Skeletal muscle cell (primary cell): ENCODE results near the gene PIEZO2.
A peak's percentile ranks its signal among the peaks of the same experiment; 100 is the strongest.
"Not testable (repeated sequence)": the region's sequence is repeated elsewhere in the genome, so short reads cannot be mapped to it uniquely, and the experiment has no call there.

ENCODE experiments used
- DNase-seq: peaks from one replicate; pipeline ENCODE4 v3.0.0-alpha.2; 2010; ENCODE audit warnings: low read depth
- H3K4me3 ChIP-seq: 2 replicates; pipeline ENCODE4 v1.5.1; 2011; ENCODE audit warnings: low read depth, mild to moderate bottlenecking, control low read depth, low read length, moderate library complexity

PIEZO2 gene

GRCh38 chr18:10950080-10950875, 199.1 kb downstream of the PIEZO2 start:
- no peak for DNase-seq
- no peak overlapping the region for H3K4me3 ChIP-seq

GRCh38 chr18:10949655-10950054, 199.7 kb downstream of the PIEZO2 start:
- DNase-seq, result no peak
- H3K4me3 ChIP-seq, result no peak overlapping the region

GRCh38 chr18:10948421-10948820, 200.9 kb downstream of the PIEZO2 start:
- H3K4me3 ChIP-seq, result no peak overlapping the region
- DNase-seq, result no peak

GRCh38 chr18:10946058-10946457, 203.3 kb downstream of the PIEZO2 start:
- H3K4me3 ChIP-seq, result no peak overlapping the region
- DNase-seq, result no peak

DNA sequence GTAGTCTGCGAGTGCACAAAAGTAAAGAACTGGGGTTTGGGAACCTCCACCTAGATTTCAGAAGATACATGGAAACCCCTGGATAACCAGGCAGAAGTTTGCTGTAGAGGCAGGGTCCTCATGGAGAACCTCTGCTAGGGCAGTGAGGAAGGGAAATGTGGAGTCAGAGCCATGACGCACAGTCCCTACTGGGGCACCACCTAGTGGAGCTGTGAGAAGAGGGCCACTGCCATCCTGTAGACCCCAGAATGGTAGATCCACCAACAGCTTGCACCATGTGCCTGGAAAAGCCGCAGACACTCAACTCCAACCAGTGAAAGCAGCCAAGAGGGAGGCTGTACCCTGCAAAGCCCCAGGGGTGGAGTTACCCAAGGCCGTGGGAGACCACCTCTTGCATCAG, 206.4 kb downstream of the PIEZO2 start:
- no peak for DNase-seq
- H3K4me3 ChIP-seq, result no peak overlapping the region

- no peak overlapping the region for H3K4me3 ChIP-seq
- no peak for DNase-seq
These were observed 209.5 kb downstream of the PIEZO2 start for GRCh38 chr18:10939822-10940221.

DNA sequence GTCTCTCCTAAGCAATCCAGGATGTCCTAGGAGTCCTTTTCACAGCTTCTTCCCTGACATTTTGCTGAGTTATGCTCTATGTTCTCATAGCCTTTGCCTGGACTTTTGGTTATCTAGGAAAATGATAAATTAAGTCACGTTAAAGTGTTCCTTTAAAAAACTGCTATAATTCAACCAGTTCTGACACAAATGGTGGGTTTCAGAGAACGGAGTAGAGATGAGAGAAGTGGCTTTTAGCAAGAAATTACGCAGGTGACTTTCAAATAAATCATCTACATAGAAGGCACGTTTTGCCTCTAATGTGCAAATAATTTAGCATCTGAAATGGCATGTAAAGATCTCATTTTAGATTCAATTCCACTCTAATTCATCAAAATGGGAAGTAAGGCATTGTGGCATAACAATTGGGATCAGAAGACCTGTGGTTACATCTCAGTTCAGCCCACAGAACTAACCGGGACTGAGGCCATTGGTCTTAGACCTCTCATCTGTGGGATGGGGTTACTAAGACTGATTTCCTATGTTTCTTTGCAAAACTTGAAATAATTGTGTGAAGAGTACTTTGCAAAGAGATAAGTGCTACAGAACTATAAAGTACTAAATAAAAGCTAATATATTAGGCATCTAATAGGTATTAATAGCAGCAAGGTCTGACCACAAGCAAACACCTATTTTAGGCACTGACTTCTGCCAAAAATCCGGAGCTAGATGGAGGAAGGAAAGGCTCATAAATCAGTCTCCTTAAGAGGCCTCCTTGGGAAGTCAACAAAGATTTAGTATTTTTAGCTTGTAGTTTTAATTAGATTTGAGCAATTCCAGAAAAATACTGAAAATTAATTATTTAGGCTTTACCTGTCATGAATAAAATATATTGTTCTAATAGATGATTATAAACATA, 211.4 kb downstream of the PIEZO2 start:
- no peak for DNase-seq
- H3K4me3 ChIP-seq, result no peak overlapping the region

DNA sequence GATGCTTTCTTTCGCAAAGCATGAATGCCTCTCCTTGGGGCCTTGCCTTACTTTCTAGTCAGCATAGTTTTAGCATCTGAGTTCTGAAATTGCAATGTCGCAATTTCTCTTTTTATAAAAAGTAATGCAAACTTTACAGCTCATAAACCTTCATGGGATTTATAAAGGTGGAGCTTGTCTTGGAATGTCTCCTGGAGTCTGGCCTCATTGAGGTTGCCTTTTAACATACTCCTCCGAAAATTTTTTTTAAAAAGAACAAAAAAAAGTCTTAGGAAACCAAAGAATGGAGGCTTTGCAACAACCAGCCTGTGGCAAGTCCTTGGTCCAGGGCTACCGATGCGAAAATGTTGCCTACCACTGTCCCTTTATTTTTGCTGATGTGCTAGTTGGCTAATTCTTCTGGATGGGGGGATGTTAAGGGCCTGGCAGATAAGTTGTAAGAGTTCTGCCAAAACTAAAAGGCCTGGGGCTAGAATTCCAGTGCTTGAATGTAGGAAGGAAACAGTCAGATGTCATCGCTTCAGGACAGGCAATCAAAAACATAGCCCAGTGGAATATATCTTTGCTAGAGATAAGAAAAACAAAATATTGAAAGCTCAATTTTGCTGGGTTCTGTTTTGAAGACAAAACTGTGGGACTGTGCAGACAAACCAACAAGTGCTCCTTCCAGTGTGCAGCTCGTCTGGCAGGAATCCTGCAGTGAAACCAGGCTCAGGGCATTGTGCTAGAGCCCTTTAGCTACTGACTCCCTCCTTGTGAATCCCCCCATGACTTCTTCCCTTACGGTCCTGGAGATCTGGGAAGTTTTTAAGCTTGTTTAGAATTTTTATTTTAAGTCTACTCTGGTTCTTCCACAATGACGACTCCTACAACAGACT, 213.0 kb downstream of the PIEZO2 start:
- no peak for DNase-seq
- H3K4me3 ChIP-seq, result no peak overlapping the region

- no peak overlapping the region for H3K4me3 ChIP-seq
- no peak for DNase-seq
These were observed 213.8 kb downstream of the PIEZO2 start for GRCh38 chr18:10935588-10935987.

DNA sequence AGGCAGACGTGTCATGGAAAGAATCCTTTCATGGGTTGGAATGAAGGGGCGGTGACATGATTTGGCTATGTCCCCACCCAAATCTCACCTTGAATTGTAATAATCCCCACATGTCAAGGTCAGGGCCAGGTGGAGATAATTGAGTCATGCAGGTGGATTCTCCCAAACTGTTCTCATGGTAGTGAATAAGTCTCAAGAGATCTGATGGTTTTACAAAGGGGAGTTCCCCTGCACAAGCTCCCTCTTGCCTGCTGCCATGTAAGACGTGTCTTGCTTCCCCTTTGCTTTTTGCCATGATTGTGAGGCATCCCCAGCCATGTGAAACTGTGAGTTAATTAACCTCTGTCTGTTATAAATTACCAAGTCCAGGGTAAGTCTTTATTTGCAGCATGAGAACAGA, 215.7 kb downstream of the PIEZO2 start:
- not testable (repeated sequence) for DNase-seq, H3K4me3 ChIP-seq

DNA sequence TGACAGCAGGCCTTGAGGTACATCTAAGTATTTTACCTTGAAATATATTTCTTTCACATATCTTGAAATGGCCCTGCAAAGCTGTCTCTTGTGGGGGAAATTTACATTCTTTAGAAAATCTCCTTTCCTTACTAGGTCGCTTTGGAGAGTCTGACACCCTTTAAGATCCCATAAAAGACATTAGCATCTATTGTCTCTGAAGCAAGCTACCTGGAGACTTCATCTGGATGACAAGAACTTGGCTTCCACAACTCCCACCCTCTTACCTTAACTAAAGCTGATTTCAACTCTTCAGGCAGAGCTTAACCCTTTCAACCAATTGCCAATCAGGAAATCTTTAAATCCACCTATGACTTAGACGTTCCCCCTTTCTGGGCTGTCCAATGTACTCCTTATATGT, 219.3 kb downstream of the PIEZO2 start:
- no peak overlapping the region for H3K4me3 ChIP-seq
- DNase-seq, result no peak

DNA sequence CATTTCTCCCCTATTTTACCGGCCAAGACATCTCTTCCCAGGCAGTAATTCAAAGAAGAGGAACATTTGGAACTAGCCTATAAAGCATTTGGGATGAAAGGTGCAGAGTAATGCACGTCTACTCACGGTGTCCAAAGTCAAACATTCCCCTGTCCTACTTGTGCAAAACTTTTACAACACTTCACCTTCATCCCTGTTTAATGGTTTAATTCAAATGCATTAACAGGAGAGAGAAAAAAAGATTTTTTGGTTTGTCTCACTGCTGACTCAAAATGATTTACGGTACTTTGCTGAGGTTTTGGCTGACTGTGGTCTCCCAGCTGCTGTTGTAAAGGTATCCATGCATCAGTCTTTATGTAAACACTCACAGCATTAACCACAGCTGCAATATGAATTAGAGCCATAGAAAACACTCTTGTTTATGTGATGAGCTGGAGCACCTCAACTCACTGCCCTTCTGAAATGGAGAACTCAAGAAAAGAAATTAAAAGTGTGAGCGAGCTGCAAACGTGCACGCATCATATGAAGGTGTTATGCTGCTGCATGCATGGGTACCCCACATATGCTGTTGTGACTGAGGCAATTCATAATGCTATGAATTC, 220.5 kb downstream of the PIEZO2 start:
- peak; percentile 73 for DNase-seq

DNA sequence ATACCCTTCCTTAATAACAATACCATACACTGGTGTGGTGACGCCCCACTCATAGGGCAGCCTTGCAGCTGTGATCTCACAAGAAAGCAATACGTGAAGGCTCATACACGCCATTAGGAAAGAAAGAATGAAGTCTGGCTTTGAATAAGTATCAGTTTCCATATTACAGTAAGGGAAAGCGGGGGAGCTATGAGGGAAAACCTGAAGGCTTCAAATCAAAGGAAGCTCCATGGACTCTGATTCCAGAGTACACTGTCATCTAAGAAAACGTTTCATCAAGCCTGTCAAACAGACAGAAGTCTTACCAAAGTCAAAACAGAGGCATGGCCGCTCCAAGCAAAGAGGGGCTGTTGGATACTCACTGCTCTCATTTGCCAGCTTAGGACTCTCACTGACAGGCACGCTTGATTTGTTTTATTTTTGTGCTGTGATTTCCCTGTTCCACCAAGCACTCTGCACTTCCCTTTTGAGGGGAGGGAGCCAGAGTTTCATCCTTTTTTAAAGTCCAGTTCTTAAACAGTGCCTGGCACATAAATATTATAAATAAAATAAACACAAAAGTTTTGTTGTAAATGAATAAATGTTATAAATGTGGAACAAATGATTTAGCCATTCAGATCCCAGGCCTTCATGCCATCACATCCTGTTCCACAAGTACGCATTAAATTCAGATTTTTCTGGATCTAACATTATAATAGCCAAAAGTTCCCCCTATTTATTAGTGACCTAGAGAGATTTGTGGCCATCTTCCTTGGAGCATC, 221.2 kb downstream of the PIEZO2 start:
- no peak for DNase-seq
- no peak overlapping the region for H3K4me3 ChIP-seq

More for the DNA sequence above, 220.5 kb downstream of the PIEZO2 start:
- H3K4me3 ChIP-seq, result no peak overlapping the region

- peak; percentile 41 for DNase-seq
- peak overlapping the region; percentile 13 for H3K4me3 ChIP-seq
These were observed 221.9 kb downstream of the PIEZO2 start for GRCh38 chr18:10927286-10927992.

DNA sequence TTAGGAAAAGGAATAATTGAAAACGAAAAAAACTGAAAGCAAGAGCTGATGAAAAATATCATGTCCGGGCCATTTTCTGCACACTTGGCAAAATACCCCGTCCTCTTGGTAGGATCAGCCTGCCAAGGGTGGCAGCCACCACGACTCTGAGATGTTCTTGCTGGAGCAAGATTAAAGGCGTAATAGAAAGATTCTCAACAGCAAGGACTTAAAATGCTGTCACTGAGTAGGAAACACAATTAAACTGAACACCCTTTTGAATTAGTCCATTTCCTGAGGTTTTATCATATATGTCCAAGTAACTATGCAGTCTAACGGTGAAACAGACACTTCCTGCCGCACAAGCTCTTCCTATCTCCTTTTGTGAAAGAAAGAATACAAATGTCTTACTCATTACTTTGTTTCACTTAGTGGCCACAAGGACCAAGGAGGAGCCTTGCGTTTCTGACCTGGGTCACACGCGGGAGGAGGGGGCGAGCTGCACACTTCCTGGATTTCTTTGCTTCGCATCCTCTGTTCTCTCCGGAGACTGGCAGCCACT, 222.7 kb downstream of the PIEZO2 start:
- no peak for DNase-seq
- H3K4me3 ChIP-seq, result peak overlapping the region; percentile 14

DNA sequence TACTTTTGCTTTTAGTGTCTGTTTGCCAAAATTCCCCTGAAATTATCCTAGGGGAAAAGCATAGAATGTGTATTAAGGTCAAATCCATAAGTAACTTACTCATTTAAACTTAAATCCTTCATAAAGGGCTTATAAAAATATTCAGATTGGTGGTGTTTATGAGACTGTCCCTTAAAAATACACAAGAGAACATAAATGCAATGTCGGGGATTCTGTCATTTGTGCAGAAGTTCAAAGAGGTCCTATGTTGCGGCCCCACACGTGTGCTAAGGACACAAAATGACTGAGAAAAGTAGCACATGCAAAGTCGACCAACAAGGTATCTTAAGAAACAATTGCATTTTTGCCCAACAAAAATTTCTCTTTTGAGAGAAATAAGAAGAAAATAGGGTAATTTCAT, 225.1 kb downstream of the PIEZO2 start:
- no peak for DNase-seq
- H3K4me3 ChIP-seq, result no peak overlapping the region

DNA sequence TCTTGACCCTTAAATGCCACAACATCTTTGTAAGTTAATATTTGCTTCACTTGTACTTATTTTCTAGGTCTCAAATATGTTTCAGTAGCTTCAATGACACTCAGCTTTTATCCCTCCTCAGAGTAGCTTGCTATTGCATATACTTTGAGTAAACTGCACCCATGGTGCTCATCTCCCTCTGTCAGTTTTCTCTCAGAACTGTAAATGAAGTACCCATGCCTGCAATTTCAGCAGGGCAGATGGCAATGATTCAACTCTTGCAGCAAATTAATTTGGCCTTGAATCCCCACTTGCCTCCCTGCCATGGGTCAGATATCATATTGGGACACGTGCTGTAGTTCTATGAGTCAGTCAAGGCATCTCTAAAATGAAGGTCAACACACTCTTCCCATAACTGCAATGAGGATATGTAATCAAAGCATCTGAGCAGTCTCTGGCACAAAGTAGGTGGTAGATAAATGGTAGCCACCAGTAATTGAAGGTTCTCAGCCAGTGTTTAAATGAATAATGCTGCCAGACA, 225.8 kb downstream of the PIEZO2 start:
- DNase-seq, result no peak
- H3K4me3 ChIP-seq, result no peak overlapping the region

- H3K4me3 ChIP-seq, result no peak overlapping the region
- DNase-seq, result no peak
These were observed 226.2 kb downstream of the PIEZO2 start for GRCh38 chr18:10923141-10923540.
